Lower leg skin (tissue), 4 donors: Measurements from ENCODE around the gene SERPINE2. TPM values are rescaled to one million over a fixed set of nuclear protein-coding genes. Genes with fewer than 3 reads are reported as not detected.

Experiments used
- DNase-seq, 2 donors: peaks; one replicate each; pipeline ENCODE4 v3.0.0-alpha.2; 2019; ENCODE audit warnings: low spot score in 2 of 2
- H3K4me3 ChIP-seq: fragments of 200-600 bp; sonication (generic); 2 replicates; pipeline ENCODE4 v1.5.1; 2017; ENCODE audit warnings: mild to moderate bottlenecking, low read depth; ENCODE audit not compliant: poor library complexity, severe bottlenecking
- POLR2A ChIP-seq, 2 donors: fragments of 450-650 bp; IDR thresholded peaks; one replicate each; pipeline ENCODE4 v1.6.1; 2016 to 2017; ENCODE audit warnings: antibody characterized with exemption in 2 of 2, mild to moderate bottlenecking in 1 of 2, moderate library complexity in 1 of 2
- WGBS, 2 donors: methylation state at CpG; one replicate each; pipeline ENCODE4 v1.1.5; 2018; 5-methylcytosine and 5-hydroxymethylcytosine counted together
- intact Hi-C: fragments of 100-400 bp; cut with DNase I; formaldehyde crosslinking; loops from one replicate; pipeline ENCODE4 v1.15.0; 2023; ENCODE audit warnings: low total_unique reads
- total RNA-seq, 4 donors: library from RNA; depleted of rRNA; stranded (reverse); fragments of >200 nt; gene quantifications; one replicate each; pipeline ENCODE4 v1.1.0, GENCODE V29; 2016
- TF ChIP-seq, protein P1 (sequence below), 3 donors: fragments of 450-650 bp; IDR thresholded peaks; one replicate each; pipeline ENCODE4 v1.5.1; 2016; ENCODE audit warnings: antibody characterized with exemption in 3 of 3, mild to moderate bottlenecking in 3 of 3, moderate library complexity in 2 of 3

SERPINE2 gene
- total RNA-seq, 4 donors from 2014 or later, result 1.8 to 11.5 (median 4.7) TPM

DNA sequence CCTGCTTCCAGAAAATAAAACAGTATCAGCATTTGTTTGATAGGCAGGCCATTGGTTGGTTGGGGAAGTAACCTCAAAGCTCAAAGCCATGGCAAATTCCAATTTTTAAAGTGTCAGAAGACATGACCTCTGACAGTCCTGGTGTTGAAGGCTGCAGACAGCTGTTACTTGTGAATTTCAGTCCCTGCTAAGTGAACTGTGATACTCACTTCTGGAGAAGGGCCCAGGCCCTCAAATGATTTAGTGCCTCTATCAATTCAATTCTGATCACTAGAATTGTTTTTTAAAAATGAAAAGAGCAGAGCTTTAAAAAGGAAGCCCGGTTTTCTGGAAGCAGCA, 58.7 kb downstream of the SERPINE2 start:
- no peak overlapping the region for H3K4me3 ChIP-seq
- intact Hi-C loops, result no loop called here
- no peak for DNase-seq
- WGBS, 2 donors, result 87 to 97% methylated on average over 1 of the region's 1 CpG
- TF ChIP-seq, protein P1, sequence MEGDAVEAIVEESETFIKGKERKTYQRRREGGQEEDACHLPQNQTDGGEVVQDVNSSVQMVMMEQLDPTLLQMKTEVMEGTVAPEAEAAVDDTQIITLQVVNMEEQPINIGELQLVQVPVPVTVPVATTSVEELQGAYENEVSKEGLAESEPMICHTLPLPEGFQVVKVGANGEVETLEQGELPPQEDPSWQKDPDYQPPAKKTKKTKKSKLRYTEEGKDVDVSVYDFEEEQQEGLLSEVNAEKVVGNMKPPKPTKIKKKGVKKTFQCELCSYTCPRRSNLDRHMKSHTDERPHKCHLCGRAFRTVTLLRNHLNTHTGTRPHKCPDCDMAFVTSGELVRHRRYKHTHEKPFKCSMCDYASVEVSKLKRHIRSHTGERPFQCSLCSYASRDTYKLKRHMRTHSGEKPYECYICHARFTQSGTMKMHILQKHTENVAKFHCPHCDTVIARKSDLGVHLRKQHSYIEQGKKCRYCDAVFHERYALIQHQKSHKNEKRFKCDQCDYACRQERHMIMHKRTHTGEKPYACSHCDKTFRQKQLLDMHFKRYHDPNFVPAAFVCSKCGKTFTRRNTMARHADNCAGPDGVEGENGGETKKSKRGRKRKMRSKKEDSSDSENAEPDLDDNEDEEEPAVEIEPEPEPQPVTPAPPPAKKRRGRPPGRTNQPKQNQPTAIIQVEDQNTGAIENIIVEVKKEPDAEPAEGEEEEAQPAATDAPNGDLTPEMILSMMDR (IDR thresholded peaks at IDR 0.05), result no peak

DNA sequence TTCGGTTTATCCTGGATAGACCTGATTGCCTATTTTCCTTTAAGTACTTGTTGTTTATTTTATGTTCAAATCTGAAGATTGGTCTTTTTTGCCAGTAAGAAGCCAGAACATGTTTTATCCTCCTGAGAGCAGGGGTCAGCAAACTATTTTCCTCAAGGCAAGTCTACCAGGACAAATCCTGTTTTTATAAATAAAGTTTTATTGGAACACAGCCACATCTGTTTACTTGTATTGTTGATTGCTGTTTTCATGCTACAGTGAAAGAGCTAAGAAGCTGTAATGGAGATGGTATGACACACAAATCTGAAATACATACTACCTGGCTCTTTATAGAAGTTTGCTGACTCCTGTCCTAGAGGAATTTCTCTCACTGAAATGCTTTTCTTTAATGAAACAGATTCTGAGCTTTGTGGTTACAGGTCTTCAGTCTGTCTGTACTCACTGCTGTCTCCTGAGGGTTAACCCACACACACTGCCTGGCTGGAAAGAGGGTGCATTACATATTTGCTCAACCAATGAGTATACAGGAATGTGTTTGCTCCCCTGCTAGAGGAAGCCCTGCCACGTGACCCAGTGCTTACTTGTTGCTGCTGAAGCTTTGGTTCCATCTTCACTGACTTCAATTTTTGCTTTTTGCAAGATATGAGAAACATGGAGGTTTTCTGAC, 59.2 kb downstream of the SERPINE2 start:
- H3K4me3 ChIP-seq, result no peak overlapping the region
- WGBS, 2 donors, result 84 to 92% methylated on average over 2 of the region's 2 CpGs
- TF ChIP-seq, protein P1 (IDR thresholded peaks at IDR 0.05), result no peak
- no peak for TF ChIP-seq POLR2A (IDR thresholded peaks at IDR 0.05)
- DNase-seq, result no peak
- intact Hi-C loops, result no loop called here

DNA sequence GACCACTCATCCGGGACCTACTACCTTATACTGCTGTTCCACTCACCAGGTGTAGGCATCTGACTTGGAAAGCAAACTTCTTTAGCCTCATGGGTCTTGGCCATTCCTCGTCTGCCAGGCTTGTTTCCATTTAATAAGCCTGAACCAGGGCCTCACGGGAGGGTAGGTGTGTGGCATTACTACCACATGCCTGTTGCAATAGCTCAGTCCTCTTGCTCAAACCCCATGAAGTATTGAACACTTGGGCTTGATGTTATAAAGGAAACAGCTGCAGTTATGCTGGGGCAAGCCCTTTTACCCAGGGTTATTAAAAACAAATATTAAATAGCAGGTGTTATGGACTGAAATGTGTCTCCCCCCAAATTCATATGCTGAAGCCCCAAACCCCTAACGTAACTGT, 60.6 kb downstream of the SERPINE2 start:
- intact Hi-C loops, result no loop called here
- H3K4me3 ChIP-seq, result no peak overlapping the region
- no peak for TF ChIP-seq POLR2A (IDR thresholded peaks at IDR 0.05)
- TF ChIP-seq, protein P1 (IDR thresholded peaks at IDR 0.05), result no peak
- no peak for DNase-seq
- 89 to 95% methylated on average over 4 of the region's 4 CpGs for WGBS, 2 donors

DNA sequence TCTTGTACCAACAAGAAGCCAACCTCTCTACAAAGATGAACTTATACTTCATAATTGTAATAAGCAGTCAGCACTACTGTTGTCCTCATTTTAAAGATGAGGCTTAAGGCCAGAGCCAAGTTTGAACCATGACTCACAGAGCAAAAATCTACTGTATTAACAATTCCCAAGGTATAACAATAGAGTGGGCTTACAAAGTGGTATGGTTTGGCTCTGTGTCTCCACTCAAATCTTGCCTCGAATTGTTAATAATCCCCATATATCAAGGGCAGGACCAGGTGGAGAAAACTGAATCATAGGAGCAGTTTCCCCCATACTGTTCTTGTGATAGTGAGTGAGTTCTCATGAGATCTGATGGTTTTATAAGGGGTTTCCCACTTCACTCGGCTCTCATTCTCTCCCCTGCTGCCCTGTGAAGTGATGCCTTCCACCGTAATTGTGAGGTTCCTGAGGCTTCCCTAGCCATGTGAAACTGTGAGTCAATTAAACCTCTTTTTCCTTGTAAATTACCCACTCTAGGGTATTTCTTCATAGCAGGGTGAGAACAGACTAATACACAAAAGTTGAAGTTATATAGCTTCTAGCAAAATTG, 62.4 kb downstream of the SERPINE2 start:
- no peak for DNase-seq
- no peak overlapping the region for H3K4me3 ChIP-seq
- no peak for TF ChIP-seq POLR2A (IDR thresholded peaks at IDR 0.05)
- WGBS, 2 donors, result 60 to 69% methylated on average over 3 of the region's 3 CpGs
- intact Hi-C loops, result no loop called here

DNA sequence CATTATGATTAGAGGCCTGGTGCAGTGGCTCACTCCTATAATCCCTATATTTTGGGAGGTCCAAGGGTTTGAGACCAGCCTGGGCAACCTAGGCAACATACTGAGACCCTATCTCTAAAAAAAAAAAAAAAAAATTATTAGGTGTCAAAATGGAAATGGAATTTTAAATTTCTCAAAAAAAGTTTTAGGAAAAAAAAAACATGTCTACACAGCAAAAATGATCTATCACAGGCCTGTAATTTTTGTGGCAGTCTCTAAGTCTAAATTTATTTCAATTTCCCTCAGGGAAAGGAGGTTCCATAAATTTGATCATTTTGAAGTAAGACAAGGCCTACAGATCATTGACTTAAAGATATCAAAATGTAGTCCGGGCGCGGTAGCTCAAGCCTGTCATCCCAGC, 65.5 kb downstream of the SERPINE2 start:
- no peak overlapping the region for H3K4me3 ChIP-seq
- DNase-seq, result no peak
- intact Hi-C loops, result loop anchor here (5.0 kb wide), 1 partner anchor 309 kb away; no protein-coding TSS in a partner anchor
- no peak for TF ChIP-seq POLR2A (IDR thresholded peaks at IDR 0.05)
- TF ChIP-seq, protein P1 (IDR thresholded peaks at IDR 0.05), result no peak
- WGBS, 2 donors, result 90 to 98% methylated on average over 3 of the region's 3 CpGs

DNA sequence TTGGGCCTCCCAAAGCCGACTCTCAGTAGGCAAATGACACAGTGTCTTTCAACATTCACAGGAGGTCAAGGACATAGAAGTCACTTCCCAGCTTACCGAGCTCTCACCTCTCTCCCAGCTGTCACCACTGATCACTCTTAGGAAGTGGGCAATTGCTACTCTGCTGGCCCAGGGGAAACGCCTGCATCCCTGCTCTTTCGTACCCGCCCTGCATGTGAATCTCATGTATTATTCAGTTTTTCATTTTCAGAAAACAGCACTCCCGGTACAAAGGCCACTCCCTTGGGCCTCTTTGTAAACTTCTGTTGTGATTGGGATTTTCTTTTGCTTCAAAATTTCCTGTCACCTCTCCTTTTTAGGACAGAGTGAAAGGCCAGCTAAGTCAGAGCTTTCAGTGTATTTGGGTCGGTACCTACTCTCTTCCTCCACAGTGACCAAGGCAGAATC, 66.4 kb downstream of the SERPINE2 start:
- intact Hi-C loops, result loop anchor here (5.0 kb wide), 1 partner anchor 310 kb away; no protein-coding TSS in a partner anchor
- no peak overlapping the region for H3K4me3 ChIP-seq
- WGBS, 2 donors, result 84 to 88% methylated on average over 7 of the region's 7 CpGs
- no peak for TF ChIP-seq POLR2A (IDR thresholded peaks at IDR 0.05)
- TF ChIP-seq, protein P1 (IDR thresholded peaks at IDR 0.05), result no peak
- DNase-seq, result no peak
